GM21528 (cell line): ENCODE measurements around the gene GPRC5A.
"Not testable (repeated sequence)": the region's sequence is repeated elsewhere in the genome, so short reads cannot be mapped to it uniquely, and the experiment has no call there.

Source experiments
- ATAC-seq: cut with Tn5 transposase; IDR thresholded peaks from one replicate; pipeline ENCODE4 v1.9.1; 2021; ENCODE audit warnings: mild to moderate bottlenecking, moderate library complexity; ENCODE audit not compliant: unreplicated experiment, low FRiP score

Gene GPRC5A, protein sequence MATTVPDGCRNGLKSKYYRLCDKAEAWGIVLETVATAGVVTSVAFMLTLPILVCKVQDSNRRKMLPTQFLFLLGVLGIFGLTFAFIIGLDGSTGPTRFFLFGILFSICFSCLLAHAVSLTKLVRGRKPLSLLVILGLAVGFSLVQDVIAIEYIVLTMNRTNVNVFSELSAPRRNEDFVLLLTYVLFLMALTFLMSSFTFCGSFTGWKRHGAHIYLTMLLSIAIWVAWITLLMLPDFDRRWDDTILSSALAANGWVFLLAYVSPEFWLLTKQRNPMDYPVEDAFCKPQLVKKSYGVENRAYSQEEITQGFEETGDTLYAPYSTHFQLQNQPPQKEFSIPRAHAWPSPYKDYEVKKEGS

DNA sequence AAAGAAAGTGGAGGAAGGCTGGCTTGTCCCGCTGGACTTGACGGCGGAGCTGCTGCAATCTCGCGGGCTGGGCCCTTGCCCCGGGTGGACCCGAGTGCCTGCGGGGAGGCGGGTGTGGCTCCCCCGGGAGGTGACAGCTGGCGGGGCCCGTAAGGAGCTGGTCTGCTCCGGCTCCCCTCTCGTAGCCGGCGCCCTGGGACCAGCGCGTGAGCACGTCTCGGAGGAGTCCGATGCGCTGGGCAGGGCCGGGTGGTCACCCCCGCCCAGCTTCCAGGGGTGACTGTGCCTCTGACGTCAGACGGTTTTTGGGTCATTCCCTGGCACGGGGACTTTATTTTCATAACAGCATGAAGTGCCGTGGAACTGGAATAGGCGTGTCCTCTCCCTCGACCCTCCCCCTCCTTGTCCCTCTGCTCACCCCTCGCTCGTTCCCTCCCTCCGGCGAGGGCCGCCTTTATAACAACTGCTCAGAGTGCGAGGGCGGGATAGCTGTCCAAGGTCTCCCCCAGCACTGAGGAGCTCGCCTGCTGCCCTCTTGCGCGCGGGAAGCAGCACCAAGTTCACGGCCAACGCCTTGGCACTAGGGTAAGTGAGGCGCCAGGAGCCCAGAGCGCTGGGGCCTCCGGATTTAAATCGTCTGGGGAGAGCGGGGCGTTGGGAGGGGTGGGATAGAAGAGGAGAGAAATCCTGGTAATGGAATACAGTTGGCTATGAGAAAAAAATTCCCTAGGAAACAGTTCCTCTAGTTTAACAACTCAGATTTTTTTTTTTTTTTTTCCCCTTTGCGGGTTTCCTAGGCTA, at the start of gene GPRC5A:
Gene GPRC5A, plus strand, starts transcription at position 483 of the 801 bp plus-strand sequence. CDS start 16,688 bp downstream, outside the sequence.
- no peak for ATAC-seq

DNA sequence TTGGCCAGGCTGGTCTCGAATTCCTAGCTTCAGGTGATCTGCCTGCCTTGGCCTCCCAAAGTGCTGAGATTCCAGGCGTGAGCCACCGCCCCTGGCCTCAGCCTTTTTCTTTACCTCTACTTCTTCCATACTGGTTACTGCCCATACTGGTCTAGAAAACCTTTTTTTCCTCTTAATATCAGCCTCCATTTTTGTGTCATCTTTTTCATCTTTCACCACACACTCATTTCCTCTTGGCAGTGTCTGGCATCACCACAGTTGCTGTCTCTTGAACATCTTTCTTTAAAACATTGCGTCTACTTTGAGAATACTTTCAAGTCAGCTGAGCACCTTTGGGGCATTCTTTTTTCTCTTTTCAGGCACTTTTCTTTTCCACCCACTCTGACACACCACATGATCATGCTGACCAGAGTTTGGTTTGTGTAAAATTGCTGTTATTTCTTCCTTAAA, 45.5 kb upstream of the GPRC5A start:
- ATAC-seq, result no peak

DNA sequence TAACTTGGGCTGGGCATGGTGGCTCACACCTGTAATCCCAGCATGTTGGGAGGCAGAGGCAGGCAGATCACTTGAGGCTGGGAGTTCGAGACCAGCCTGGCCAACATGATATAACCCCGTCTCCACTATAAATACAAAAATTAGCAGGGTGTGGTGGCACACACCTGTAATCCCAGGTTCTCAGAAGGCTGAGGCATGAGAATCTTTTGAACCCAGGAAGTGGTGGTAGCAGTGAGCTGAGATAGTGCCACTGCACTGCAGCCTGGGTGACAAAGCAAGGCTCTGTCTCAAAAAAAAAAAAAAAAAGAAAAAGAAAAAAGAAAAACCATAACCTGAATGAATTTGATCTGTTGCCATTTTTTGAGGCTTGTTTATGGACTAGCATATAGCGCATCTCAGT, 44.6 kb upstream of the GPRC5A start:
- not testable (repeated sequence) for ATAC-seq

DNA sequence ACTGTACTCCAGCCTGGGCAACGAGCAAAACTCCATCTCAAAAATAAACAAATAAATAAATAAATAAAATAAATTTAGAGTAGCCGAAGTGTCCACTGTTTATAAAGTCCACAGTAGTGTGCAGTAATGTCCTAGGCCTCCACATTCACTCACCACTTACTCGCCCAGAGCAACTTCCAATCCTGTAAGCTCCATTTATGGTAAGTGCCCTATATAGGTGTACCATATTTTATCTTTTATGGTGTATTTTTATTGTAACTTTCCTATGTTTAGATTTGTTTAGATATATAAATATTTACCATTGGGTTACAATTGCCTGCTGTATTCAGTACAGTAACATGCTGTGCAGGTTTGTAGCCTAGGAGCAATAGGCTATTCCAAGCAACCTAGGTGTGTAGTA, 37.9 kb upstream of the GPRC5A start:
- no peak for ATAC-seq

GRCh38 chr12:12859690-12860089, 31.7 kb upstream of the GPRC5A start:
- ATAC-seq, result no peak

DNA sequence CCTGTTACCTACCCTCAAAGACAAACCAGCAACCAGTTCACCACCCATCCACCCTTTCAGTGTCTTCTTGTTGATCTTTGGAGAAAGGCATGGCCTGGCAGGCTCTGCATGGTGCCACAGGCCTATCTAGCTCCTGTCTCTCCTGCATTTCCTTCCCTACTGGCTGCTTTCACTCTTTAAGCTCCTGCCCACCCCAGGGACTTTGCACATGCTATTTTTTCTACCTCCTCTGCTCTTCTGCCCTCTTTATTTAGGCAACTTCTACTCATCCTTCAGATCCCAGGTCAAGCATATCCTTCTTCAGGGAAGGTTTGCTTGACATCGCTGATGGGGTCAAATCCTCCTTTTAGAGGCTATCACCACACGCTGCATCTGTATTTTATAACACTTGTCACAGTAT, 27.1 kb upstream of the GPRC5A start:
- ATAC-seq, result no peak

DNA sequence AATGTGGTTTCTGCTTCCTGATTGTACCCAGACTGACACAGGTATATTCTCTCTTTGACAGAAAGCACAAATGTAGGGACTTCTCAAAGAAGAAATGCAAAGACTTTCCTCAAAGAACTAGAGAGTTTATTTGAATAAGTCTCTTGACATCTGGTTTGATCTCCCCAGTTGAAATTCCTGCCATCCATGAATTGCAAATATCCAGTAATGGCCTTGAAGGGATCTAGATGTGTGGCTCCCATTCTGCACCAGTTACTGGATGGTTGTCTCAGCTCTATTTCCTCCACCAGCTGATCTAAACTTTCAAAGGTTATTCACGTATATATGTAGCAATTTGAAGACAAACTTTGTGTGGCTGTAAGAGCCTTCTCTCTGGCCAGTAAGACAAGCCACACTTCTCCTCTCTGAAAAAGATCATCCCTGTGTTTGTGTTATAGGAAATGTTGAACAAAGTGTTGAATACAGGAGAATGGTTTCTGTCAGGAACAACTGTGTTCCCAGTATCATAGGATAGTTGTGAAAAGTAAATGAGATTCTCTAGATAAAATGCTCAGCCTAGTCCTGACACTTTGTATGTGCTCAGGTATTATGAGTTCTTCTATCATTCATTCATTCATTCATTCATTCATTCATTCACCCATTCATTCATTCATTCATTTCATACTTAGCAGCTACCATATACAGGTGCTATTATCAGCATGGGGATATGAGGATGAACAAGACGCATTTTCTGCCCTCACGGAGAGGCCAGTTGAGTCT, 22.7 kb upstream of the GPRC5A start:
- ATAC-seq, result no peak

DNA sequence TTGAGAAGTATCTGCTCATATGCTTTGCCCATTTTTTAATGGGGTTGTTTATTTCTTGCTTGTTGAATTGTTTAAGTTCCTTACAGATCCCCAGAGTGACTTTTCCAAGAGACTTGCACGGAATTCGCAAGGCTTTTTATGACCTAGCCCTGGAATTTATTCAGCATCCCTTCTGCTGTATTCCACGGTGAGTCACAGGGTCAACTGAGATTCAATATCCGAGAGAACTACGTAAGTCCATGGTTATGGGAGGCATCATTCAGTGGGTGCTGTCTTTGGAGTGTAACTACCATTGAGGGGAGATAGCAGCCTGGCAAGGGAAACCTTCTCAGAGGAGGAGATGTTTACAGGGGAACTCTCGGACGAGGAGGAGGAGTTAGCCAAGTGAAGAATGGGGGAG, 20.9 kb upstream of the GPRC5A start:
- no peak for ATAC-seq

- ATAC-seq, result no peak
These were observed 19.7 kb upstream of the GPRC5A start for GRCh38 chr12:12871587-12872138.

GRCh38 chr12:12872139-12872933, 19.0 kb upstream of the GPRC5A start:
- ATAC-seq, result no peak

DNA sequence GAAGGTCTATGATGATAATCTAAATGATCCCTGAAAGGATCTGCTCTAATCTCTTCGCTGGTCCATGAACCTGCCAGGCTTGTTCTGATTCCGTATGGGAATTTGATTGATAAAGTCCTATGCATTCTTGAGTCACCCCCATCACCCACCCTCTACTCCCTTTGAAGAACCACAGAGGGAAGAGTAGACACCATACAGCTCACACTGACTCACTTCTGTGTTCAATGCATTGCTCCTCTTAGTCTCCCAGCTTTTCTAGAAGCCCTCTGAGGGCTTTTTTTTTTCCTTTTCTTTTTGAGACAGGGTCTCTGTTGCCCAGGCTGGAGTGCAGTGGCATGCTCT, 18.5 kb upstream of the GPRC5A start:
- ATAC-seq, result no peak

DNA sequence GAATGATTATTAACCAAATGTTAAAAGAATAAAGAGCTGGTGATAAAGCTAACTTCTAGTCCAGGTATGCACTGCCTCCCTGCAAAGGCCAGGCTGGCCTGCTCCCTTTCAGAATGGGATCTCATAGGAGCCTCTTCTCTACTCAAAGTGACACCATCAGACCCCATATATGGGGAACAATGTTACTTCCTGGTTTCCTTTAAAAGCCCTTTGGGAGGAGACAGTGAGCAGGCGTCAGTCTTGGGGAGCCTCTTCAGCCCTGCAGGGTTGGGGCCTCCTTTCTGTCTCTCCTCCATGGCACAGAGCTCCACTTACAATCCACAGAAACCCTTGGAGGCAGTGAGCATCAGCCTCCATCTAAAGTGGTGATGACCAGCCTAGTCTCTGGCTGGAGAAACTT, 17.3 kb upstream of the GPRC5A start:
- ATAC-seq, result no peak

- ATAC-seq, result not testable (repeated sequence)
These were observed 16.1 kb upstream of the GPRC5A start for GRCh38 chr12:12875301-12875700.

DNA sequence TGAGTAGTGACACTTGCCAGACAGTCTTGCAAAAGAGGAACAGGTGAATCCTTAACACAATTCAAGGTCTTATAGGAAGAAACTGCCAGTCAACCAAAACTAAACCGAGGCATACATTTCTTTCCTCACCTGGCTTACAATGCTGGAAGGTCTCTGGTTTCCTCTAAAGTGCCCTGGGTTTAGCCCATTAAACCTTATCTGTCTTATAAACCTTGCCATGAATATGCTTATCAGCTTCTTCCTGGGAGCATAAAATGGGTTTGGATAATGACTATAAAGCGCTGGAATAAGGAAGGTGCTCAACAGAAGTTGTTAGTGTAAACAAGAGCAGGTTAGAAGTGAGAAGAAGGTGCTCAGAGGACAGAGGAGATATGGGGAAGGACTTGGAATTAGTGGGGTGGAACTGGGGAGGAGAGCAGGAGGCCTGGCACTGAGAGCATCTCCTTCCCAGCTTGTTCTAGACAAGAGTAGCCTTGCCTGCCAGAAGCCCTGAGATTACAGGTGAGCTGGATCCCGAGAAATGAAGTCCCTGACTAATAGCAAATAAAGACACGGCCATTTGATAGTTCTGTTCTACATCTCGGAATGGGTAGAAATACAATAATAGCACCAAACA, 14.1 kb upstream of the GPRC5A start:
- ATAC-seq, result no peak

- no peak for ATAC-seq
These were observed 13.4 kb upstream of the GPRC5A start for GRCh38 chr12:12877781-12878455.

- ATAC-seq, result no peak
These were observed 10.8 kb upstream of the GPRC5A start for GRCh38 chr12:12880537-12880936.

- ATAC-seq, result no peak
These were observed 10.0 kb upstream of the GPRC5A start for GRCh38 chr12:12881151-12881909.

GRCh38 chr12:12882288-12882687, 9.1 kb upstream of the GPRC5A start:
- ATAC-seq, result no peak
